Dermis blood vessel endothelial cell (primary cell): Measurements from ENCODE around the gene SPDEF. TPM values are rescaled to one million over a fixed set of nuclear protein-coding genes. Genes with fewer than 3 reads are reported as not detected.

ENCODE experiments used
- DNase-seq: peaks from one replicate; pipeline ENCODE4 v3.0.0; 2010
- total RNA-seq: library from RNA; depleted of rRNA; stranded (reverse); fragments of >200 nt; gene quantifications from 2 replicates; pipeline ENCODE4 v1.2.3, GENCODE V29; 2014

SPDEF gene
- total RNA-seq, 1 donor from 2014 or later, result under 0.01 TPM

- no peak for DNase-seq
These were observed 42.0 kb downstream of the SPDEF start for GRCh38 chr6:34514112-34514511.

- no peak for DNase-seq
These were observed 42.5 kb downstream of the SPDEF start for GRCh38 chr6:34513646-34514045.

- DNase-seq, result no peak
These were observed 43.4 kb downstream of the SPDEF start for GRCh38 chr6:34512738-34513115.

- DNase-seq, result no peak
These were observed 44.0 kb downstream of the SPDEF start for GRCh38 chr6:34511915-34512737.

GRCh38 chr6:34511214-34511914 lies 44.8 kb downstream of the SPDEF start:
- DNase-seq, result no peak

GRCh38 chr6:34510299-34510698 lies 45.8 kb downstream of the SPDEF start:
- no peak for DNase-seq

GRCh38 chr6:34509782-34510181 lies 46.3 kb downstream of the SPDEF start:
- no peak for DNase-seq

GRCh38 chr6:34508425-34508824 lies 47.7 kb downstream of the SPDEF start:
- DNase-seq, result no peak

- no peak for DNase-seq
These were observed 49.4 kb downstream of the SPDEF start for GRCh38 chr6:34506718-34507117.

- no peak for DNase-seq
These were observed 58.7 kb downstream of the SPDEF start for GRCh38 chr6:34497411-34497810.

GRCh38 chr6:34496103-34496685 lies 59.9 kb downstream of the SPDEF start:
- DNase-seq, result no peak

- no peak for DNase-seq
These were observed 61.2 kb downstream of the SPDEF start for GRCh38 chr6:34494973-34495372.

- DNase-seq, result no peak
These were observed 62.8 kb downstream of the SPDEF start for GRCh38 chr6:34493344-34493743.

GRCh38 chr6:34491091-34491430 lies 65.1 kb downstream of the SPDEF start:
- DNase-seq, result no peak

GRCh38 chr6:34490390-34491090 lies 65.6 kb downstream of the SPDEF start:
- no peak for DNase-seq

- DNase-seq, result no peak
These were observed 66.8 kb downstream of the SPDEF start for GRCh38 chr6:34489207-34489805.

Other genes starting within 250 kb of the SPDEF start
- gene NUDT3, start 163.7 kb downstream of the SPDEF start, total RNA-seq, result 24.3 and 33.9 TPM in 2 replicates
- 899 and 3,703 TPM in 2 replicates for gene RPS10, start 130.3 kb downstream of the SPDEF start, total RNA-seq
- gene PACSIN1, start 90.3 kb downstream of the SPDEF start, total RNA-seq, result not detected in 2 replicates
- 50.9 and 62.0 TPM in 2 replicates for gene ILRUN, start 140.4 kb upstream of the SPDEF start, total RNA-seq
- 37.8 and 45.0 TPM in 2 replicates for gene SNRPC, start 201.2 kb upstream of the SPDEF start, total RNA-seq
- 9.7 and 20.2 TPM in 2 replicates for gene BLTP3A, start 235.8 kb upstream of the SPDEF start, total RNA-seq